HG02970 (cell line): ENCODE data around the gene LAPTM4A.

Experiments used
- ATAC-seq: cut with Tn5 transposase; IDR thresholded peaks from one replicate; pipeline ENCODE4 v1.9.1; 2021; ENCODE audit warnings: mild to moderate bottlenecking, moderate library complexity, moderate number of reproducible peaks; ENCODE audit not compliant: unreplicated experiment, low FRiP score

The LAPTM4A gene

DNA sequence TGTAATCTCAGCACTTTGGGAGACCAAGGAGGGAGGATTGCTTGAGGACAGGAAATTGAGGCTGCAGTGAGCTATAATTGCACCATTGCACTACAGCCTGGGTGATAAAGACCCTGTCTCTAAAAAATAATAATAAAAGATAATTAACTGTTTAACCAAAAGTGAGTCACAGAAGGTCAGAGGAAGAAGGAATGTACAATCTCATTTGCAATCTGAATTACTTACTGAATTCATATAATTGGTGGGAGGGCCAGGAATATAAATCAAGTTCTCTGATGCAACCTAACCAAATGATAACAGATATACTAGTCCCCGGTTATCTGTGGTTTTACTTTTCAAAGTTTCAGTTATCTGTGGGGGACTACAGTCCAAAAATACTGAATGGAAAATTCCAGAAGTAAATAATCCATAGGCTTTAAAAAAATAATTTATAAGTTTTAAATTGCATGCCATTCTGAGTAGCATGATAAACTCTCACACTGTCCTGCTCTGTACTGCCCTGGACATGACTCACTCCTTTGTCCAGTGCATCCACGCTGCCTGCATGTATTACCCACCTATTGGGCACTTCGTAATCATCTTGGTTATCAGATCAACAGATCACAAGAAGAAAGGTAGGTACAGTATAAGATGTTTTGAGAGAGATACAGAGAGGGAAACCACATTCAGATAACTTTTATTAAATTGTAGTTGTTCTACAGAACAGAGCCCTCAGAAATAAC is 26.2 kb downstream of the LAPTM4A start:
- no peak for ATAC-seq

DNA sequence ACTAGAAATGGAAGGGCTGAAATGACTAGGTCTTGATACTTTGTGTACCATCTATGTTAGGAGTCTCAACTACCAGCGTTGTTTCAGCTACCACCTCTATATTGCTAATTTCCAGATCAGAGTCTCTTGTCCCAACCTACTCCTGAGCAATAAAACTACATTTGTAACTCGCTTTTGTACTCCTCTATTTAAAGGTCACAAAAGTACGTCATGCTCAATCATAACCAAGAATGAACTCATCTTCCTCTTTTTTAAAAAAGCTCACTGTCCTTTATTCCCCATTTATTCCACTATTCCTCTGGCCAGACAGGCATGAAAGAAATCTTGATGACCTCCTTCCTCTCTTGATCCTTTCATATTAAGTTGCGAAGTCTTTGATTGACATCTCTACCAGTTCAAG is 27.7 kb downstream of the LAPTM4A start:
- no peak for ATAC-seq

DNA sequence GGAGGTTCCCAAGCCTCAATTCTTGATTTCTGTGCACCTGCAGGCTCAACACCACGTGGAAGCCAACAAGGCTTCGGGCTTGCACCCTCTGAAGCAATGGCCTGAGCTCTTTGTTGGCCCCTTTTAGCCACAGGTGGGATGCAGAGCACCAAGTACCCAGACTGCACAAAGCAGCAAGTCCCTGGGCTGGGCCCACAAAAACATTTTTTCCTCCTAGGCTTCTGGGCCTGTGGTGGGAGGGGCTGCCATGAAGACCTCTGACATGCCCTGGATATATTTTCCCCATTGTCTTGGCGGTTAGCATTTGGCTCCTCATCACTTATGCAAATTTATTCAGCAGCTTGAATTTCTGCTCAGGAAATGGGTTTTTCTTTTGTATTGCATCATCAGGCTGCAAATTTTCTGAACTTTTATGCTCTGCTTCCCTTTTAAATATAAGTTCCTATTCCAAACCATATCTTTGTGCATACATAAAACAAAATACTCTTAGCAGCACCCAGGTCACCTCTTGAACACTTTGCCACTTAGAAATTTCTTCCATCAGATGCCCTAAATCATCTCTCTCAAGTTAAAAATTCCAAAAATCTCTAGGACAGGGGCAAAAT is 29.9 kb downstream of the LAPTM4A start:
- ATAC-seq = no peak

DNA sequence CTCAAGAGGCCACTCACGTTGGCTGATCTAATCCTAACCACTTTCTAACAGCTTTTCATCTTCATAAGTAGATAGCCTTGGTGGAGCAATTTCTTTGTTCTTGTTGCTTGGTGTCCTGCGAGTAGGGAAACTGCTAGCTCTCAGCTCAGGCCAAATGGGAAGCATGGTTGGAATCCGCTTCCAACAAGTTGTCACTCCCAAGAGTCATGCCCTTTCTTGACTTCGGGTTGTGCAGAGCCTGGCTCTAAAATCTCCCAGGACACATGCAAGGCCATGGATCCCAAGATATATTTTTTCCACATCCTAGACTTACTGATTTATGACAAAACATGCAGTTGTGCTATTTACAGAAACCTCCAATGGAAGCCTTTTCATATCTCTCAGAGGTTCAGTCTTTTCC is 31.7 kb downstream of the LAPTM4A start:
- no peak for ATAC-seq

DNA sequence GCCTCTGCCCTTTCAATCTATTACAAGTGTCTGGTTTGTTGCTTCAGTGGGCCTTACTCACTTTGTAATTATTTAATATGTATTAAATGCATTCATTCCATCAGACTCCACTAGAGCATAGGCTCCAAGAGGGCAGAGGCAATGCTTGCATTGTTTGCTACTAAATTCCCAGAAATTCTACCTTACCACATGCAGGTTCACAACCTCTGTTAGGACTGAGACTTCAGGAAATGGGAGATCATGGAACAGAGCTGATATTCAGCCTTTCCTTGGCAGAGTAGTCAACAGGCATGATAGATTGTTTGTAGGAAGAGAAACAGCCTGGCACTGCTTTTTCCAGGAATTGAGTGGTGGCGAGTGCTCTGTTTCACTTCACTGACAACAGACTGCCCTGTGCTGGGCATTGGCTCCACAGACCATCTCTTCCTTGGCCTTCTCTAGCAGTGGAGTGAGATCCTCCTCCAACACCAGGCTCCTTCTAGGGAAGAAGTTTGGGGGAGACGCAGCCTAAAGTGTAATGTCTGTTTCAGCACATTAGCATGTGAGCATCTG is 32.8 kb downstream of the LAPTM4A start:
- no peak for ATAC-seq

DNA sequence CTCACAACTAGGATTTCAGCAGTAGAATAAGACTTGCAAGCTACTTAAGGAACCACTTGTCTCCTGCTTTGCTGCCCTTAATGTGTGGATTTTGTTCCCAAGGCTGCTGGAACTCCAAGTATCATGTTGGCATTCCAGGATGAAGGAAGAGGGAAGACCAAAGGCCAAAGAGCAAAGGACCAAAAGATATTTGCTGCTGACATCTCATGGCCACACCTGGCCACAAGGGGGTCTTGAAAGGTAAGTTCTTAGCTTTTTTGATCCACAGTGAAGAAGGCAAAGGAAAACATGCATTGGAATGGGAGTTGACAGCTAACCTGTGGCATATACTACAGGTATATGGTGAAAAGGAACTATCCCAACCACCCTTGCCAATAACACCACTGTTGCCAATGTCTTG is 35.1 kb downstream of the LAPTM4A start:
- no peak for ATAC-seq

DNA sequence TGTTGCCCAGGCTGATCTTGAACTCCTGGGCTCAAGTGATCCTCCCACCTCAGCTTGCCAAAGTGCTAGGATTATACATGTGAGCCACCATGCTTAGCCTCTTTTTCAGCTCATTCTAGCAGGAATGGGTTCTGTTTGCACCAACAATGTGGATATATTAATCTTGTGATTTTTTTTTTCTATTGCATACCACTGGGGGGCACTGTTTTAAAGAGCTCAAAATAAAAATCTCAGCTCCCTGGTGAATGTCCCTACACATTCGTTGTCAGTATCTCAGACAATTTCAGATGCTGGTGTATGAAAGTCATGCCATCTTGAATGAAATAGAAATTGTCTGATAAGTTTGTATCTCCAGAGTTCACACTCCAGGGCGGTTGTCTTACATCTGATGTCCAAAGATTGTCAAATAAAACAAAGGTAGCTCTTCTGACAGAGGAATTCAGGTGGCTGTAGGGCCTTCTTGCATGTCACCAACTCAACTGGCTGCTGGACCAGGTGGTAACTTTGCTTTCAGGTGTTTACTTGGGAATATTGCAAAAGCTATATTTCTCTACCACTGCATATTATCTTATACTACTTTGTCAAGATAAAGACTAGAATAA is 35.8 kb downstream of the LAPTM4A start:
- ATAC-seq = no peak

DNA sequence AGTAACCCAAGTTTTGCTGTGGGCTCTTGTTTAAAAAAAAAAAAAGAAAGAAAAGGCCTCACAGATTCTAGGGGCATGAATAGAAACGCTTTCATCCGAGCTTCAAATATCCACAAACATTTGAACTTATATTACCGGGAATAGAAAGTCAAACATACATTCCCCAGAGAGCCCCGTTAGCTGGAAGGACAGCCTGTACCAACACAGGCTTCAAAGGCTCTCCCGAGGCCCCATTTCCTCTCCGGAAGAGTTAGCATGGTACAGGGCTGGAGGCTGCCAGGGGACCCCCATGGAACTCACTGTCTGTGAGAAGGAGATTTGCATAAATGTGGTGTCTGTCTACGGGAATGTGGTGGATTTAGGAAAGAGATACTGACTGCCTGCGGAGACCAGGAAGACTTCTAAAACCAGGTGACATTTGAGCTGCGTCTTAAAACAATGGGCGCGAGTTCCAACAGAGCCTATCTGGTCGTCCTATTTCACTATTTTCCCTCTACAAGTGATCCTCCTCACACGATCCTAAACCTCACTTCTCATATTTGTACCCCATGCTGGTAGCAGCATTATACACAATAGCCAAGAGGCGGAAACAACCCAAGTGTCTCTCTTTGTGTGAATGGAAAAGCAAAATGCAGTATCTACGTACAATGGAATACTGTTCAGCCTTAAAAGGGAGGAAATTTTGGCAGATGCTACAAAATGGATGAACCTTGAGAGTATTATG is 38.1 kb downstream of the LAPTM4A start:
- no peak for ATAC-seq

DNA sequence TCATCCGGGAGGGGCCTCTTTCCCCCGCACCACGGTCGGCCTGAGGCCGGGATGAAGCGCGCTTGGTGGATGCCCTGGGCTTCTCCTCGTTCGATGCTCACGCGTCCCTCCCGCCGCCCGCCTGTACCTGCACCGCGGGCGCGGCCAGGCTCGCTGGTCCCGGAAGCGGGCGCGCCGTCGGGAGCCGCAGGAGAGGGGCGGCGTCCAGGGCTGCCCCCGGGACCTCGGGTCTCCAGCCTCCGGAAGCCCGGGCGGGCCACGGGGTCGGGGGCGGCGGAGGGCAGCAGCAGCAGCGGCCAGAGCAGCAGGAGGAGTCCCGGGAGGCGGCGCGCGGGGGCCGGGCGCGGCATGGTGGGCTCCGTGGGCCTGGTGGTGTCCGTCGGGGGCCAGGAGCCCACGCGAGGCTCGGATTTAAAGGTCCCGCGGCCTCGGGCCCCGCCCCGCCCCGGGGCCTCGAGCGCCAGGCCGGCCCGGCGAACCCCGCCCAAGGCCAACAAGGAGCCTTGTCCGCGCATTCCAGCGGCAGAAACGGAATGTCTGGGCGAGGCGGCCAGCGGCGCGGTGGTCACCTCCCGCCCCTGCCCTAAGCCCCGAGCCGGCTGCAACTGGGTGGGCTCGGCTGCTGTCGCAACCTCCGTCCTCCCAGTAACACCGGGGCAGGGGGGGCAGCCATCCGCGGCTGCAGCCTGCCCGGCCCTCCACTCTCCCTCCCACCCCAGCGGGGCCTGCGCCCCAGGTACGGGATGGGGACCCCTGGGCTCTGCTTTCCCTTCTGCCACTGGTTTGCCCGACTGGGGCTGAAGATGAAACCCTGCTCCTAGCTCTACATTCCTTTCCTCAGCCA is 38.9 kb downstream of the LAPTM4A start, which contains the start of gene MATN3:
Gene MATN3 (minus strand): TSS at position 387 of the 844 bp plus-strand sequence. CDS start 37 bp downstream, at position 350.
- ATAC-seq = no peak

DNA sequence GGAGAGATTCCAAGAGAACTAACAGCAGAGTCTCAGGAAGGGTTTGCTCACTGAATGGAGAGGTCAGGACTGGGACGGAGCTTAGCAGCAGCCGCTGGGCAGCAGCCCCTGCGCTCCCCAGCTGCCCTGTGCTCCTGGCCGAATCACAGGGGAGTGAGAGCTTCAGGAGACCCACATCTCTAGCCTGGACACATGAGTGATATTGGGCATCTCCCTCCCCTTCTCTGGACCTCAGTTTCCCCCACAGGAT is 39.5 kb downstream of the LAPTM4A start:
- no peak for ATAC-seq

DNA sequence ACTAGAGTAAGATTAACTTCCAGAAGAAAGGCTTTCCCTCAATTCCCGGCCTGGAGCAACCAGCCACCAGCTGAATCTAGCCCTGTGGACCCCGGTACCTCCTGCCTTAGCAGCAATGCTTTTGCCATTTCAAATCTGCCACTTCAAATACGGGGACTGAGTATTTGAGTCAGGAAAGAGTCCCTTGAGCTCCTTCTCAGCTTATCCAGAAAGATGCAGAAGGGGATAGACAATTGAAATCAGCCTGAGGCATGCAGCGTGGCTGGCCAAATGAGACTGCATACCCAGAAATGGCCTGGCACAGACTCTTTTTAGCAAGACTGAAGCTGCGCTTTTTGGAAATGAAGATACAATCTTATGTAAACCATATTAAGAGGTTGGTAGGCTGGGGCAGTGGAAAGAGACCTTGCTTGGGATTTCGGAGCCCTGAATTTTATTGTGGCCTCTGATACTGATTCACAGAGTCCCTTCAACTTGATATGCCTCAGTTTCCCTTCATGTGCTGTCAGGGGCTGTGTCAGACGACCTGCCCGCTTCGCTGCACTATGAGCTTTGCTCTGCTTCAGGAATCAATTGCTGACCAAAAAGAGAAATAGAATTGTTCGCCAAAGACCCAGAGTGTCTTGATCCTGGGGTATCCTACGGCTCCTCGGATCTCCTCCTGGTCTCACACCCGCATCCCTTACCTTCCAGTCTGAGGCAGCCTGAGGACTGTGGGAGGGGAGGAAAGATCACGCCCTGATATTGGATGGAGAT is 40.0 kb downstream of the LAPTM4A start:
- ATAC-seq = no peak

DNA sequence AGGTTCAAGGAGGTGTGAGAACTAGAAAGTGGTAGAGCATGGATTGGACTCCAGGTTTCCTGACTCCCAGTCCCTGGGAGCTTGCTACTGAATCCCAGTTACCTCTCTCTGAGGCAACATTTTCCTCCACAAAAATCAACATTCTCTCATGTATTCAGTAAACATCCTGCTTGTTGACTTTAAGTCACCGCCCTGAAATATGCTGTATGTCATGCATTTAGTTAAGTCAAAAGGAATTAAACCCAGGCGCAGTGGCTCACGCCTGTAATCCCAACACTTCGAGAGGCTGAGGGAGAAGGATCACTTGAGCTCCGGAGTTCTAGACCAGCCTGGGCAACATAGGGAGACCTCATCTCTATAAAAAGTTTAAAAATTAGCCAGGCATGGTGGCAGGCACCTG is 42.7 kb downstream of the LAPTM4A start:
- no peak for ATAC-seq

DNA sequence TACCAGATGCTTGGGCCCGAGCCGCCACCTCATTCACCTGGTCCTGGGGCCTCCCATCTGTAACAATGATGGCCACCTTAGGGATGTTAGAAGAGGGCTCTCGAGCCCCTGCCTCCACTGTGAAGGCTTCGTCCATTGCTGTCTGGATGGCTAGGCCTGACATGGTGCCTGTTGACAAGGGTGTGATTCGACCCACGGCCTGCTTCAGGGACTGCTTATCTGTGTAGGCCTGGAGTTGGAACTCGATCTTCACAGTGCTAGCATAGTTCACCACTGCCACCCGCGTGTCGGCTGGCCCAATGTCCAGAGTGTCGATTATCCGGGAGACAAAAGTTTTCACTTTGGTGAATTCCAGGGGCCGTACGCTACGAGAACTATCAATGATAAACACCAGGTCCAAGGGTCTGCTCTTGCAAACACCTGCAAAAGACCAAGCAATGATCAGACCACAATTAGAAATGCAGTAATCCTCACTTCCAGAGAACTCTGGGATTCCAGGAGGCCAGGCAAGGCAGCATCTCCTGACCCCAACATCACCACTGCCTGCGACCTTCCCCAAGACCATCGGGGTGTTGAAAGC is 45.4 kb downstream of the LAPTM4A start:
- no peak for ATAC-seq

DNA sequence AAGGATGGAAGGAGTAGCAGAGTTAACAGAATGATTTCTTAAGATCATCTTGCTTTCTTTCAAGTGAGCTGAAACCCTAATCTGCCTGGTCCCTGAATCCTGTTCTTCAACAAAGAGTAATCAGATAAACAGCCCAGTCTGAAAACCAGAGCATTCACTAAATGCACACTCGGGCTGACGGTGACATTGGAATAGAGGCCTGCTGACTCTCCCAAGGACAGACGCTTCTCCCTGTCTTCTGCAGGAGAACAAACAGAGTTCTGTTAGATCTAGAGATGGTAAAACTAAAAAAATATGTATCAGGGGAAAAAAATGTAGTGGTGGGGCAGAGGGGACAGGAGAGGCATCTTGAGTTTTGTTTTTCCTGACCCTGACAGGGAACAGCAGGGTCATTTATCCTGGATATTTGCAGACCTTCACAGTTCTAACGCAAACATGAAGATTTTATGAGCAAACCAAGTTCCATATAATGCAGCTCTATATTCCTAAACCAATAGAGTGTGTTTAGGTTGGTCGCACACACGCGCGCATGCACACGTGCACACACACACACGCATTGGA is 46.3 kb downstream of the LAPTM4A start:
- no peak for ATAC-seq

DNA sequence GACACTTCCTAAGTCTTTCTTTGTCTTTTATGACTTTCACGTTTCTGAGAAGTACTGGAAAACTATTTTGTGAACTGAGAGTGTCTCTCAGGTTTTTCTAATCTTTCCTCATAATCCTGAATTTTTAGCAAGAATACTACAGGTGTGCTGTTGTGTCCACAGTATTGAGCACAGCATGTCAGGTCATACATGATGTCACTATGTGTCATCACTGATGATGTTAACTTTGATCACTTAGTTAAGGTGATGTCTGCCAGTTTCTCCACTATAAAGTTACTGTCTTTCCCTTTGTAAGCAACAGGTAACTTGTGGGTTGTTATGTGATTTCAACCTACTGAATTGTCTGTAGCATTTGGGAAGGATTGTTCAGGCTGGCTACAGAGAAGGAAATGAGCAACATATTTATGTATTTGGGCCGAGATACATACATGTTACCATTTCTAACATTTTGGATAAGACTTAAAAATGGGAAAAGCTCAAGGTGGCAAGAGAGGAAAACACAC is 50.0 kb downstream of the LAPTM4A start:
- no peak for ATAC-seq

DNA sequence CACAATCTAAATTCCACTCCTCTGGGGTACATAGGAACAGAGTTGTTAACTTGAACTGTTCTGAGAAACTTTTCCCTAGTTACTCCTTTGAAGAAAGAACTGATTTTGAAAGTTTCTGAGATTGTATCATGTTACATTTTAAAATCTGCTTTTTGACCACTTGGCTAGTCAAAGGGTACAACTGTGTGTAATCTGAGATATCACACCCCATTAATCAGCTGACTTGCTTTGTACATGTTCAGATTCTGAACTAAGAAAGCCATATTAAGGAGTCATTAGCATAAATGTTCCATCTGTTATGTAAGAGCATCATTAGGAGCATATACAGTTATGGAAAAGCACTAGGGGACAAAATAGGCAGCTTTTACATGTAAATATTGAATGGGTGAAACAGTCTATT is 57.7 kb downstream of the LAPTM4A start:
- ATAC-seq = no peak

DNA sequence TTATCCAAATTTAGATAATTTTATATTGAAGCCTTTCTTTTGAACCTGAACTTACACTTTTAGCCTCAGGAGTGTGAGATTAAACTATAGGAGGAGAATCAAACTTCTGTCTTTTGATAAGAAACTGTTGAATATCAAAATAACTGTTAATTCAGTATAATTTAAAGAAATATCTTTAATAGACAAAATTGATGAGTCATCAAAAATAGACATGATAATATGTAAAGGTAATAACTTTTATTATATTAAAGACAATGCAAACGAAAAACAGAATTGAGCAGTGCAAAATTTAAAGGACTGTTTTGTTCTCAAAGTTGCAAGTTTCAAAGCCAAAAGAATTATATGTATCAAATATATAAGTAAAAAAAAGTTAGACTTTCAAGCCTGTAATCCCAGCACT is 59.5 kb downstream of the LAPTM4A start:
- ATAC-seq = no peak

DNA sequence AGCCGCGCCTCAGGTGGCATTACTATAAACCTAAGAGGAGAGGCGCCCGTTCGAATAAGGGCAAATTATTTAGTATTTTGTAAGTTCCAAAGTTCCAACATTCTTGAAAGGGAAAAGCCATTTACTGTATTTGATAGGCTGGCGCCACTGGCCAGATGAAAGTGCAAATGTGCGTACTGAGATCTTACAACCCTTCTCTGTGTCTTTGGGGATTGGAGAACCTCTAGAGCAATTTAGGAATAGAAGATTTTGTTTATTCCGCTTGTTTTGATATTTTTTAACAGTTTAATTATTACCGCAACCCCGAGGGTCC is 61.1 kb downstream of the LAPTM4A start:
- no peak for ATAC-seq
